ENCODE data around the gene ZDHHC11B.
"Not testable (repeated sequence)": the region's sequence is repeated elsewhere in the genome, so short reads cannot be mapped to it uniquely, and the experiment has no call there.

Gene ZDHHC11B

GRCh38 chr5:756865-757345 lies 27.6 kb downstream of the ZDHHC11B start:
- Histone ChIP-seq H3K9me3 (replicated peaks; ENCODE audit: low read length) (no peaks in the 10 kb centered on the region), H3K36me3 (ENCODE audit: insufficient read depth, low read length) (no peaks in the 10 kb centered on the region), H3K4me1 (ENCODE audit: control insufficient read depth, insufficient read depth, low read length) (no peaks in the 10 kb centered on the region), H3K4me3 (ENCODE audit: low read length) (no peak overlapping the region), H3K9ac (ENCODE audit: low read depth, low read length) (no peak overlapping the region), H3K27me3 (ENCODE audit: control insufficient read depth, insufficient read depth, low read length) (peaks cover 30% of the 10 kb centered on the region), H3K4me2 (ENCODE audit: low read length) (no peak overlapping the region)

- H3K9me3 ChIP-seq (replicated peaks; ENCODE audit: low read length), result no peaks in the 10 kb centered on the region
- peaks cover 30% of the 10 kb centered on the region for H3K27me3 ChIP-seq (ENCODE audit: control insufficient read depth, insufficient read depth, low read length)
- no peak overlapping the region for H3K9ac ChIP-seq (ENCODE audit: low read depth, low read length)
These were observed 28.4 kb downstream of the ZDHHC11B start for GRCh38 chr5:756171-756570.

GRCh38 chr5:754143-754632 lies 30.3 kb downstream of the ZDHHC11B start:
- H3K4me1 ChIP-seq (ENCODE audit: control insufficient read depth, insufficient read depth, low read length); H3K9me3 ChIP-seq (replicated peaks; ENCODE audit: low read length); H3K4me2 ChIP-seq (ENCODE audit: low read length); H3K4me3 ChIP-seq (ENCODE audit: low read length); H3K9ac ChIP-seq (ENCODE audit: low read depth, low read length); H3K36me3 ChIP-seq (ENCODE audit: insufficient read depth, low read length): not testable (repeated sequence)
- H3K27me3 ChIP-seq (ENCODE audit: control insufficient read depth, insufficient read depth, low read length), result peaks cover 25% of the 10 kb centered on the region

More at GRCh38 chr5:756171-756570, 28.4 kb downstream of the ZDHHC11B start:
- no peaks in the 10 kb centered on the region for H3K36me3 ChIP-seq (ENCODE audit: insufficient read depth, low read length)
- H3K4me3 ChIP-seq (ENCODE audit: low read length), result no peak overlapping the region
- H3K4me2 ChIP-seq (ENCODE audit: low read length), result no peak overlapping the region
- no peaks in the 10 kb centered on the region for H3K4me1 ChIP-seq (ENCODE audit: control insufficient read depth, insufficient read depth, low read length)

GRCh38 chr5:753567-754142 lies 30.9 kb downstream of the ZDHHC11B start:
- H3K9me3 ChIP-seq (replicated peaks; ENCODE audit: low read length); H3K4me1 ChIP-seq (ENCODE audit: control insufficient read depth, insufficient read depth, low read length); H3K4me3 ChIP-seq (ENCODE audit: low read length); H3K4me2 ChIP-seq (ENCODE audit: low read length); H3K9ac ChIP-seq (ENCODE audit: low read depth, low read length); H3K36me3 ChIP-seq (ENCODE audit: insufficient read depth, low read length): not testable (repeated sequence)
- peaks cover 21% of the 10 kb centered on the region for H3K27me3 ChIP-seq (ENCODE audit: control insufficient read depth, insufficient read depth, low read length)

GRCh38 chr5:752532-753115 lies 31.9 kb downstream of the ZDHHC11B start:
- H3K4me2 ChIP-seq (ENCODE audit: low read length); H3K9ac ChIP-seq (ENCODE audit: low read depth, low read length); H3K4me3 ChIP-seq (ENCODE audit: low read length); H3K36me3 ChIP-seq (ENCODE audit: insufficient read depth, low read length); H3K4me1 ChIP-seq (ENCODE audit: control insufficient read depth, insufficient read depth, low read length); H3K9me3 ChIP-seq (replicated peaks; ENCODE audit: low read length): not testable (repeated sequence)
- H3K27me3 ChIP-seq (ENCODE audit: control insufficient read depth, insufficient read depth, low read length), result peaks cover 11% of the 10 kb centered on the region

GRCh38 chr5:751992-752391 lies 32.5 kb downstream of the ZDHHC11B start:
- H3K4me2 ChIP-seq (ENCODE audit: low read length); H3K9me3 ChIP-seq (replicated peaks; ENCODE audit: low read length); H3K36me3 ChIP-seq (ENCODE audit: insufficient read depth, low read length); H3K27me3 ChIP-seq (ENCODE audit: control insufficient read depth, insufficient read depth, low read length); H3K4me3 ChIP-seq (ENCODE audit: low read length); H3K9ac ChIP-seq (ENCODE audit: low read depth, low read length); H3K4me1 ChIP-seq (ENCODE audit: control insufficient read depth, insufficient read depth, low read length): not testable (repeated sequence)

- H3K27me3 ChIP-seq (ENCODE audit: control insufficient read depth, insufficient read depth, low read length), result no peaks in the 10 kb centered on the region
- no peaks in the 10 kb centered on the region for H3K4me1 ChIP-seq (ENCODE audit: control insufficient read depth, insufficient read depth, low read length)
- H3K9ac ChIP-seq (ENCODE audit: low read depth, low read length), result no peak overlapping the region
- H3K4me3 ChIP-seq (ENCODE audit: low read length), result no peak overlapping the region
- no peaks in the 10 kb centered on the region for H3K36me3 ChIP-seq (ENCODE audit: insufficient read depth, low read length)
- no peaks in the 10 kb centered on the region for H3K9me3 ChIP-seq (replicated peaks; ENCODE audit: low read length)
- H3K4me2 ChIP-seq (ENCODE audit: low read length), result no peak overlapping the region
These were observed 33.0 kb downstream of the ZDHHC11B start for GRCh38 chr5:751496-751895.

- not testable (repeated sequence) for H3K4me3 ChIP-seq (ENCODE audit: low read length); H3K9me3 ChIP-seq (replicated peaks; ENCODE audit: low read length); H3K36me3 ChIP-seq (ENCODE audit: insufficient read depth, low read length); H3K4me1 ChIP-seq (ENCODE audit: control insufficient read depth, insufficient read depth, low read length); H3K27me3 ChIP-seq (ENCODE audit: control insufficient read depth, insufficient read depth, low read length); H3K4me2 ChIP-seq (ENCODE audit: low read length); H3K9ac ChIP-seq (ENCODE audit: low read depth, low read length)
These were observed 34.3 kb downstream of the ZDHHC11B start for GRCh38 chr5:750226-750625.

- H3K4me1 ChIP-seq (ENCODE audit: control insufficient read depth, insufficient read depth, low read length), result no peaks in the 10 kb centered on the region
- no peaks in the 10 kb centered on the region for H3K36me3 ChIP-seq (ENCODE audit: insufficient read depth, low read length)
- no peaks in the 10 kb centered on the region for H3K27me3 ChIP-seq (ENCODE audit: control insufficient read depth, insufficient read depth, low read length)
- no peak overlapping the region for H3K4me2 ChIP-seq (ENCODE audit: low read length)
- H3K9me3 ChIP-seq (replicated peaks; ENCODE audit: low read length), result no peaks in the 10 kb centered on the region
- H3K4me3 ChIP-seq (ENCODE audit: low read length), result no peak overlapping the region
- H3K9ac ChIP-seq (ENCODE audit: low read depth, low read length), result no peak overlapping the region
These were observed 35.3 kb downstream of the ZDHHC11B start for GRCh38 chr5:749101-749670.

GRCh38 chr5:748011-748980 lies 36.2 kb downstream of the ZDHHC11B start:
- not testable (repeated sequence) for H3K4me2 ChIP-seq (ENCODE audit: low read length); H3K9ac ChIP-seq (ENCODE audit: low read depth, low read length); H3K9me3 ChIP-seq (replicated peaks; ENCODE audit: low read length); H3K4me1 ChIP-seq (ENCODE audit: control insufficient read depth, insufficient read depth, low read length); H3K36me3 ChIP-seq (ENCODE audit: insufficient read depth, low read length); H3K27me3 ChIP-seq (ENCODE audit: control insufficient read depth, insufficient read depth, low read length); H3K4me3 ChIP-seq (ENCODE audit: low read length)

GRCh38 chr5:747303-747844 lies 37.2 kb downstream of the ZDHHC11B start:
- not testable (repeated sequence) for H3K4me2 ChIP-seq (ENCODE audit: low read length); H3K27me3 ChIP-seq (ENCODE audit: control insufficient read depth, insufficient read depth, low read length); H3K36me3 ChIP-seq (ENCODE audit: insufficient read depth, low read length); H3K4me3 ChIP-seq (ENCODE audit: low read length); H3K4me1 ChIP-seq (ENCODE audit: control insufficient read depth, insufficient read depth, low read length); H3K9me3 ChIP-seq (replicated peaks; ENCODE audit: low read length); H3K9ac ChIP-seq (ENCODE audit: low read depth, low read length)
